ENCODE data around the gene CERCAM.

Gene CERCAM

GRCh38 chr9:128456613-128457061 is 36.0 kb downstream of the CERCAM start:
- in situ Hi-C loops (cut with HindIII; ENCODE audit: low sequenced_read_pairs): no loop called here
- peak overlapping the region; percentile 83 for H3K4me3 ChIP-seq (ENCODE audit: low read depth, low read length)
- peak; percentile 23 for DNase-seq (ENCODE audit: low read depth)
- no peak for TF ChIP-seq CTCF (IDR thresholded peaks at IDR 0.05; ENCODE audit: low read depth, low read length, missing control alignments)

GRCh38 chr9:128457207-128457606 is 36.5 kb downstream of the CERCAM start:
- TF ChIP-seq CTCF (IDR thresholded peaks at IDR 0.05; ENCODE audit: low read depth, low read length, missing control alignments): no peak
- H3K4me3 ChIP-seq (ENCODE audit: low read depth, low read length): peak overlapping the region; percentile 83
- no peak for DNase-seq (ENCODE audit: low read depth)
- in situ Hi-C loops (cut with HindIII; ENCODE audit: low sequenced_read_pairs): no loop called here

- DNase-seq (ENCODE audit: low read depth): no peak
- in situ Hi-C loops (cut with HindIII; ENCODE audit: low sequenced_read_pairs): no loop called here
- H3K4me3 ChIP-seq (ENCODE audit: low read depth, low read length): no peak overlapping the region
- no peak for TF ChIP-seq CTCF (IDR thresholded peaks at IDR 0.05; ENCODE audit: low read depth, low read length, missing control alignments)
Observed at GRCh38 chr9:128459011-128459410, 38.4 kb downstream of the CERCAM start.

GRCh38 chr9:128469070-128469469 is 48.4 kb downstream of the CERCAM start:
- no peak for DNase-seq (ENCODE audit: low read depth)
- no peak overlapping the region for H3K4me3 ChIP-seq (ENCODE audit: low read depth, low read length)
- in situ Hi-C loops (cut with HindIII; ENCODE audit: low sequenced_read_pairs): no loop called here
- no peak for TF ChIP-seq CTCF (IDR thresholded peaks at IDR 0.05; ENCODE audit: low read depth, low read length, missing control alignments)

GRCh38 chr9:128470560-128470959 is 49.9 kb downstream of the CERCAM start:
- DNase-seq (ENCODE audit: low read depth): peak; percentile 40
- in situ Hi-C loops (cut with HindIII; ENCODE audit: low sequenced_read_pairs): no loop called here
- TF ChIP-seq CTCF (IDR thresholded peaks at IDR 0.05; ENCODE audit: low read depth, low read length, missing control alignments): no peak
- no peak overlapping the region for H3K4me3 ChIP-seq (ENCODE audit: low read depth, low read length)

GRCh38 chr9:128473104-128473503 is 52.4 kb downstream of the CERCAM start:
- in situ Hi-C loops (cut with HindIII; ENCODE audit: low sequenced_read_pairs): no loop called here
- TF ChIP-seq CTCF (IDR thresholded peaks at IDR 0.05; ENCODE audit: low read depth, low read length, missing control alignments): no peak
- no peak for DNase-seq (ENCODE audit: low read depth)
- H3K4me3 ChIP-seq (ENCODE audit: low read depth, low read length): no peak overlapping the region

GRCh38 chr9:128475867-128476266 is 55.2 kb downstream of the CERCAM start:
- DNase-seq (ENCODE audit: low read depth): no peak
- TF ChIP-seq CTCF (IDR thresholded peaks at IDR 0.05; ENCODE audit: low read depth, low read length, missing control alignments): no peak
- in situ Hi-C loops (cut with HindIII; ENCODE audit: low sequenced_read_pairs): no loop called here
- no peak overlapping the region for H3K4me3 ChIP-seq (ENCODE audit: low read depth, low read length)
